Islet of Langerhans (tissue), 1 donor: ENCODE data around the gene MATN4.

Source experiments
- FAIRE-seq: peaks from one replicate; lab custom pipeline; 2011; peaks lifted over from hg19 to GRCh38; lab: Jason Lieb, UNC

Gene MATN4

DNA sequence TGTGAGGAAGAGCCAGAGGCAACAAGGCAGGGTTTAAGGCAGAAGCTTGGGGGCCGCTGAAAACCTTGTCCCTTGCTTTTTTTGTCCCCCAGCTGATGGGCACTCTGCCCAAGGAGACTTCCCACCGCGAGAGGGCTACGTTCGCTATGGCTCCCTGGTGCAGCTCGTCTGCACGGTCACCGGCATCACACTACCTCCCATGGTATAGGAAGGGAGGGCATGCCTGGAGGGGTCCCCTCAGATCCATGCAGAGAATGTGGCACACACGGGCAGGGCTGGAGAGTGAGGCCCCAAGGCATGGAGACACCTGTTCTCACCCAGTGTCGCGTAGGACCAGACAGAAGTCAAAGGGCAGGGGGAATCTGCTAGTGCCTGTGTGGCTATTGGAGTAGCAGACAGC lies 5.8 kb upstream of the MATN4 start:
- no peak for FAIRE-seq

DNA sequence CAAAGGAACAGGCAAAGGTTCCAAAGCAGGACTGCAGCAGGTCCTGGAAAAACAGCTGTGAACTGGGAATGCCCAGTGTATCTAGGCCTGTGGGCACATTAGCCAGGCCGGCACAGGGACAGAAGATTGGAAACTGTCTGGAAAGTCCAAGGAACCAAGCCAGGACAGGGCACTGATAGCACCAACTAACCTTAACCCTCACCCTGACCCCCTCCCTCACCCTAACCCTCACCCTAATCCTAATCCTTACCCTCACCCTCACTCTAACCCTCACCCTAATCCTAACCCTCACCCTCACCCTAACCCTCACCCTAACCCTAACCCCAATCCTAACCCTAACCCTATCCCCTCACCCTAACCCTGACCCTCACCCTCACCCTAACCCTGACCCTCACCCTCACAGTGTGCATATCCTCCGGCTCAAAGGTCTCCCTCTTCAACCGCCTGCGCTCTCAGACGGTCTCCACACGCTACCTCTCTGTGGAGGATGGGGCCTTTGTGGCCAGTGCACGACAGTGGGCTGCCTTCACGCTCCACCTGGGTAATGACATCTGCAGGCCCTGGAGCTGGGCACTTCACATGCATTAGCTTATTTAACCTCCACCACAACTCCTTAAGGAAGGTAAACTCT lies 5.1 kb upstream of the MATN4 start:
- FAIRE-seq, result no peak

DNA sequence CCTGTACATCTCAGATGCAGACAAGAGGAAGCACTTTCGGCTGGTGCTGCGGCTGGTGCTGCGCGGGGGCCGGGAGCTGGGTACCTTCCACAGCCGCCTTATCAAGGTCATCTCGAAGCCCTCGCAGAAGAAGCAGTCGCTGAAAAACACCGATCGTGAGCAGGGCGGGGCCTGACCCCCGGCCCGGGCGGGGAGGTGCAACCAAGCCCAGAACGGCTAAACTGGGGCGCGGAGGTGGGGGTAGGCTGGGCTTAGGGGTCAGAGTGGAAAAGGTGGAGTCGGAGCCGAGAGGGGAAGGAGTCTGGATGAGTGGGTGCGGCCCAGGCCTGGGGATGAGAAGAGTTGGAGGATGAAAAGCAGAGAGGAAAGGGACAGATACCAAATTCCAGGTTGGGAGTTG lies 4.1 kb upstream of the MATN4 start:
- FAIRE-seq, result no peak

DNA sequence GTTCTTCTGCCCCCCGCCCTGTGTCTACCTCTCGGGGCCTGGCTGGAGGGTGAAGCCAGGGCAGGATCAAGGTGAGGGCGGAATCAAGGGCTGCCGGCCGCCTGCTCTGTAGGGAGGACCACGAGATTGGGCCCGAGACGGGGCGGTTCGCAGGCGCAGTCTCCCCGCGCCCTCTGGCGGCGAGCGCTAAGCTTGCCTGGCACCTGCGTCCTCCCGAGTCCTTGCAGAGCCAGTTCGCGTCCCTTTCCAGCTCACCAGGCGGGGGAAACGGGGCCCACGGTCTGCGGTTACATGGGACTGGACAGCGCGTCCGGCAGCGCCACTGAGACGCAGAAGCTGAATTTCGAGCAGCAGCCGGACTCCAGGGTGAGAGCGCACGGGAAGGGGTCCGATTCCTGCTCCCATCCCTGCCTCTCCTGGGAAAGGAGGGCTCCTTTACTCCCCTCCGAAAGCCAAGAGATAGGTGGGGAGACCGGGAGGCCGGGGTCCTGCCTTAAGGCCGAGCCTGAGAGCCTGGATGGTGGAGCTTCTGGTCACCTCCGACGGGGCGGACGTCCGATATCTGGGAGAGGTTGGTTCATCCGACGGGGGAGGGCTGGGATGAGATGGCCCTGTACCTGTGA lies 3.6 kb upstream of the MATN4 start:
- no peak for FAIRE-seq

DNA sequence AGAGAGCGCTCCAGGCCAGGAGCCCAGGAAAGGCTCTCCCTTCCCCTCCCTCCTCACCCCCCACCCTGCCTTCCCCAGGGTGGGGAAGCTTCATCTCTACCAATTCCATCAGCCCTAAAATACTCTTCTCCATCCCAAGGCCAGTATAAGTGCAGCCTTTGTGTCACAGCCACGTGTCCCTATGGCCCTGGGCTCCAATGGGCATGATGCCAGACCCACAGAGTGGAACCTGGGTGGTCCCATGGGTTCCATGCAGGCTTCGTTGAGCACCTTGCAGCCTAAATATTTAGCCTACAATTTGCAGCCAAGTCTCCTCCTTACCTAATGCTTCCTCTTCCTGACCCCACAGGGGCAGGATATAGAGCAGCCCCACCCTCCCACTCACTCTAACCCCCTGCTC lies 976 bp upstream of the MATN4 start:
- no peak for FAIRE-seq

DNA sequence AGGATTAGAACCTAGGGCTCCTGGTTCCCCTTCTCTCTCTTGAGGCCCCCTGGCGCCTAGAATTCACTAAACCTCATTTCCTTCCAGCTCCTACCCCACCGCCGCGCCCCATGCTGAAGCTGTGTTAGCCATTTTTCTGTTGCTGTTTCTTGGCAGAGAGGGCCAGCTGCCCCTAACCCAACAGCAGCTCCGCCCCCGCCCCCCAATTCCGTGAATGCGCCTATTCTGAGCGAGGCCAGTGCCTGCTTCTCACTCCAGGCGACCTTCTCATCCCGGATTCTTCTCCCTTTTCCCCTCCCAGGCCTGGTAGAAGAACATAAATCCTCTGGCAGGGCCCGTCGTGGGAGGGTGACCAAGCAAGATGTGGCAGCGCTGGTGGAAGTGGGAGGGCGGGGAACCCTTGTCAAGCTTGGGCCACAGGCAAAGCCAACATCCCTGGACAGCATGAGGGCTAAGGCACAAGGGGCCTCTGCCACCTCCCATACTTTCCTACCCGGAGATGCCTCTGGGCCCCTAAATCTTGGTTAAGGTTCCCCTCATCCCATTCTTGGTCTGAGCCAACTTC lies 941 bp downstream of the MATN4 start:
- no peak for FAIRE-seq

DNA sequence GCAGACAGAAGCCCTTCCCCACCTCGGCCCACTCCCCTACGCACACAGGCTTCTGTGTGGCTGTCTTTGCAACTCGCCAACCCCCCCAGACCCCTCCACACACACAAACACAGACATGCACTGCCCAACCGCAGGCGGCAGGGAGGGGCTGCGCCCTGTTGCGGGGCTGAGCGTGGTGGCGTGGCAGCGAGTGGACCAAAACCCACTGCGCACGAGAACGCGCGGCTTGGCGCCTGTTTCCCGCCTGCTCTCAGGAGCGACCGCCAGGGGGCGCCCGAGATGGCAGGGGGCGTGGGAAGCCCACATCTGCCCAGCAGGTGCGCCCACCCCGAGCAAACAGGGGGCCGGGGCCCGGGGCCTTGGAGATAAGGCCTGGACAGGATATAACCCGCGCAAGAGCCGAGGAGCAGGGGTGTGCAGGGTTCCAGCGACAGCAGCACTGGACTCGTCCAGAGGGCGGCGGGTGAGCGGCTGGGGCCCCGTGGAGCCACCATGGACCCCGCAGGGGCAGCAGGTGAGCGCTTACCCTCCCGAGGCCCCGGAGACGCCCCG lies 1.6 kb downstream of the MATN4 start, which contains the start of gene RBPJL:
Gene RBPJL (plus strand): TSS at position 410 of the 552 bp plus-strand sequence. CDS start 83 bp downstream, at position 493.
- no peak for FAIRE-seq

DNA sequence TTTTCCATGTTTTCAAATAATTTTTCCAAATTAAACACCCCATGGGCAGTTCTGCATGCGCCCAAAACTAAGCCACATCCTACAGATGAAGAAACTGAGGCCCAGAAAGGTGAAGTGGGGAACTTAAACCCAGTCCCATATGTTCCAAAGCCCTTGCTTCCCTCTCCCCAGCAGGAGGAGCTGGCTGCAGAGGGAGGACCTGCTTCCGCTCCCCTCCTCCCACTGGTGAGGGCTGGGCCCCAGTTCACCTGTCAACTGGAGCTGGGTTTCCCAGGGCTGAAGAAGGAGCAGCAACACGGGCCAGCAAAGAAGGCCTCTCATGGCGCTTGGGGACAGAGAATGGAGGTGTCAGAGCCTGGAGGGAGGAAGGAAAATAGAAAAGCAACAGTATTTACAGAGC lies 2.8 kb downstream of the MATN4 start:
- no peak for FAIRE-seq

DNA sequence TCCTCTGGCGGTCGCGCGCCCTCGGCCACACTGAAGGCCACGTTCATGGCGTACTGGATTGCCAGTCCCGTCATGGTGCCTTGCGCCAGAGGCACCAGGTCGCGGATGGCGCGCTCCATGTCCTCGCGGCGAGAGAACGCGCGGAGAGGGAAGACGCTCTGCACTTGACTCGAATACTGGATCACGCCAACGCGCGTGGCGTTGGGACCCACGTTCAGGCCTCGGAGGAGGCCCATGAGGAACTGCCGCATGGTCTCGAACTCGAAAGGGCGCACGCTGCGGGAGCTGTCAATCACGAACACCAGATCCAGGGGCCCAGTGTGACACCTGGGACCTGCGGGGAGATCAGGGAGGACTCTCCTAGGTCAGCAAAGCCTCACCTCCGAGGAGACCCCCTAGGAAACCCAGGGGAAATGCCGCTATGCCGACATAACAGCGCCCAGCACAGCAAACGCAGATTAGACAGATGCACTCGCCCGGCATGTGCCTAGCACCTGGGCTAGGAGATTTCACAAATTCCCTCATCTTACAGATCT lies 3.6 kb downstream of the MATN4 start:
- no peak for FAIRE-seq

DNA sequence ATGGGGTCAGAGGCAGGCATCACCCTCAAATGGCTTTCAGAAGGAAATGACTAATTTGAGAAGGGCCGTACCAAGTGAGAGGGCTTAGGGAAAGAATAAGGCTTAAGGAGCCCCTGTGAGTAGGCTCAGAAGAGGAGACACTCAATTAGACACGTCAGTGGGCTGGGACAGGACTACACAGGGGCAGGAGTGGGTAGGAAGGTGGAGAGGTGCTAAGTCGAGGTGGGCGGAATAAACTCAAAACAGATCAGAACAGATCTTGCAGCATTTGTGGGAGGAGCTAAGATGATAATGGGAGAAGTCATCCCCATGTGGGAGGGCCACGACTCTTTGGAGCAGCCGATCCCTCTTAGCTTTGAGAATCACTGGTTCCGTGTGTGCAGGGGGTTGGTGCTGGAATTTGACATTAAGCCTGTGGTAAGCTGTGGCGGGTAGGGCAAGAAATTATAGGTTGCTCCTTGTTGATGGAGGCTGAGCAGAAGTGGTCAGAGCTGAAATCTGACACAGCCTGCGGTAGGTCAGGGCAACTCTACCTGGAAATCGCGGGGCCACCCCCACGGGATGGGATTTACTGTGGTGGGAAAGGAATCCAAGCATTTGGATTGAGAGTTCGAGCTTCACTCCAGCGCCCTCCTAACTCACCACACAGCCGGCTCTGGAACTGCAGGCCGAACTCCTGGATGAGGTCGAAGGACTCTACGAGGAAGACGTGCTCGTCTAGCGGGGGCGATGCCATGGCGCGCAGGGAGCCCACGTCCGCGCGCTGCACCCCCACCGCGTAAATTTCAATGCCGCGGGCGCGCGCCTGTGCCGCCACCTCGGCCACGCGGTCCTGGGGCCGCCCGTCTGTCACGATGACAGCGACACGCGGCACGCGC lies 4.3 kb downstream of the MATN4 start:
- no peak for FAIRE-seq

DNA sequence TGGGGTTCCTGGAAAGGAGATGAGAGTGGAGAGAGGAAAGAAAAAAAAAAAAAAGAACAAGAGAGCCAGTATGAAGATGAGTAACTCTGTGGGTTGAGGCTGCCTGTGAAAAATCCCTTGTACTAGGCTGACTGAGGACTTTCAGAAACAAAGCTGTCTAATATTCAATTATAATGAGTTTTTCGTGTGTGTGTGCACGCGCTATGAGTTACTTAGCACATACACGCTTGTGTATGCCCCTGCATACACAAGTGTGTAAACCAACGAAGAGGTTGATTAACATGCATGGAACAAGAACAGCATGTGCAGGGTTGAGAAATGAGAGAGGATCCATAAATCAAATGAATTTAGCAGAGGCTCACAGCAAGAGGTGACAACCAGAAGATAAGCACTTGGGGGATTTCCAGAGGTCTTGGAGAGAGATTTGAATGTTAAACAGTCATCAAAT lies 6.3 kb downstream of the MATN4 start:
- no peak for FAIRE-seq

DNA sequence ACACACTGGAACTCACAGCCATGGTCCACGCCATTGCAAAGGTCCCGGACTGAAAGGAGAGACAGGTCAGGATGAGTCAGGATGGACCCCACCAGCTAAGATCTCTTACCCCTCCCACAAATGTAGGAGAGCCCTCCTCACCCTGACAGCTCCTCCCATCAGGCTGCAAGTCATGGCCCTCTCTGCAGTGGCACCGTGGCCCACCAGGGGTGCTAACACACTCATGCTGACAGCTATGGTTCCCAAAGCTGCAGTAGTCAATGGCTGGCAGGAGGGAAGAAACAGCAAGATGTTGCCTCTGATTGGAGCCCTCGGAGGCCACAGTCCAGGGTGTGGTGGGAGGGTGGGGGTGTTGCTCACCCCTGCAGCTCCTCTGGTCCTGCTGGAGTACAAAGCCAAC lies 7.1 kb downstream of the MATN4 start:
- FAIRE-seq, result no peak

DNA sequence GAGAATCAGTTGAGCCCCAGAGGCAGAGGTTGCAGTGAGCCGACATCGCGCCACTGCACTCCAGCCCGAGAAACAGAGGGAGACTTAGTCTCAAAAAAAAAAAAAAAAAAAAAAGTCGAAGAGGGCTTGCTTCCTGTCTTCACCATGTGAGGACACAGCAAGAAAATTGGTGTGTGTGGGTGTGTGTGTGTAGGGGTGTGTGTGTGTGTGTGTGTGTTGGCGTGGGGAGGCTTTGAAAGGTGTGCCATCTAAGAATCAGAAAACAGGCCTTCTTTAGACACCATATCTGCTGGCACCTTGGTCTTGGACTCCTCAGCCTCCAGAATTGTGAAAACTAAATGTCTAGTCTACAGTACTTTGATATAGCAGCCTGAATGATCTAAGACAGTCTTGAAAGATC lies 8.3 kb downstream of the MATN4 start:
- no peak for FAIRE-seq

DNA sequence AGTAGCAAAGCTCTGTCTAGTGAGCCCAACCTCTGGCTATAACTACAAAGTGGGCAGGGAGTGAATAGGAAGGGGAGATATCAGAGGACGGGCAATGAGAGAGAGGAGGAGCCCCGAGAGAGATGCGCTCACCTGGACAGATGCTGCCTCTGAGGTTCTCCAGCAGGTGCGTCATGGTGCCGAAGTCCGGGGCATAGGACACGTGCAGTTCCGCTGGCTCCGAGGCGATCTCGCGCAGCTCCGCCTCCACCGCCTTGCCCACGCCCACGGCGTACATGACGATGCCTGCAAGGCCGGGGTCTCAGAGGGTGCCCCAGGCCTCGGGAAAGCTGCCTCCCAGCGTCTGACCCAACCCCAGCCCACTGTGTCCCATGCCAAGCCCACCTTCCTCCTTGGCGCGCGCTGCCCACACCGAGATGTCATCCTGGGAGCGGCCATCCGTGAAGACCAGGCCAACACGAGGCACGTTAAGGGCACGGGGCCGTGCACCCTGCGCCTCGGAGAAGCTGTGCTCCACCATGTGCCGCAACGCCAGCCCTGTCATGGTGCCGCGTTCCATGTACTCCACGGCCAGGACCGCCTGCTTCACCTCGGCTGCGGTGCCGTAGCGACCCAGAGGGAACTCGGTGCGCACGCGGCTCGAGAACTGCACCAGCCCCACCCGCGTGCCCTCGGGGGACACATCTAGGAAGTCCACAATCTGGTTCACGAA lies 10.2 kb downstream of the MATN4 start:
- FAIRE-seq, result no peak

DNA sequence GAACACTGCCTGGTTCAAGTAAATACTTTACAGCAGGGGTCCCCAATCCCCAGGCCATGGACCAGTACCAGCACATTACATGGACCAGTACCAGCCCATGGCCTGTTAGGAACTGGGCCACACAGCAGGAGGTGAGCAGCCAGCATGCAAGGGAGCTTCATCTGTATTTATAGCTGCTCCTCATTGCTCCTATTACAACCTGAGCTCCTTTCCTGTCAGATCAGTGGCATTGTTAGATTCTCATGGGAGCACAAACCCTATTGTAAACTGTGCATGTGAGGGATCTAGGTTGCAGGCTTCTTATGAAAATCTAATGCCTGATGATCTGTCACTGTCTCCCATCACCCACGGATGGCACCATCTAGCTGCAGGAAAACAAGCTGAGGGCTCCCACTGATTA lies 13.4 kb downstream of the MATN4 start:
- no peak for FAIRE-seq

DNA sequence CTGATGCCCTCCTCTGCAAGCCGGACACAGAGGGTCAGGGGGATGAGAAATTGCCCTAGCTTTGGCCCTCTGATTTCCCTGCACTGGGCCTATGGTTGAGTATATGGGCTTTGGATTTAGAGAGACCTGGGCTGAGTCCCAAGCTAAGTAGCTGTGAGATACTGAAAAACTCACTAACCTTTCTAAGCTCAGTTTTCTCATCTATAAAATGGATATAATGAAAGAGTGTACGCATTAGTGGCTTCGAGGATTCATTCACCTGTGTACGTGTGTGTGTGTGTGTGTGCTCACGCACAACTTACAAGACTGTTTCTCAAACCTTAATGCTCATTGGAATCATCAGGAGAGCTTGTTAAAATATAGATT lies 14.1 kb downstream of the MATN4 start:
- no peak for FAIRE-seq

DNA sequence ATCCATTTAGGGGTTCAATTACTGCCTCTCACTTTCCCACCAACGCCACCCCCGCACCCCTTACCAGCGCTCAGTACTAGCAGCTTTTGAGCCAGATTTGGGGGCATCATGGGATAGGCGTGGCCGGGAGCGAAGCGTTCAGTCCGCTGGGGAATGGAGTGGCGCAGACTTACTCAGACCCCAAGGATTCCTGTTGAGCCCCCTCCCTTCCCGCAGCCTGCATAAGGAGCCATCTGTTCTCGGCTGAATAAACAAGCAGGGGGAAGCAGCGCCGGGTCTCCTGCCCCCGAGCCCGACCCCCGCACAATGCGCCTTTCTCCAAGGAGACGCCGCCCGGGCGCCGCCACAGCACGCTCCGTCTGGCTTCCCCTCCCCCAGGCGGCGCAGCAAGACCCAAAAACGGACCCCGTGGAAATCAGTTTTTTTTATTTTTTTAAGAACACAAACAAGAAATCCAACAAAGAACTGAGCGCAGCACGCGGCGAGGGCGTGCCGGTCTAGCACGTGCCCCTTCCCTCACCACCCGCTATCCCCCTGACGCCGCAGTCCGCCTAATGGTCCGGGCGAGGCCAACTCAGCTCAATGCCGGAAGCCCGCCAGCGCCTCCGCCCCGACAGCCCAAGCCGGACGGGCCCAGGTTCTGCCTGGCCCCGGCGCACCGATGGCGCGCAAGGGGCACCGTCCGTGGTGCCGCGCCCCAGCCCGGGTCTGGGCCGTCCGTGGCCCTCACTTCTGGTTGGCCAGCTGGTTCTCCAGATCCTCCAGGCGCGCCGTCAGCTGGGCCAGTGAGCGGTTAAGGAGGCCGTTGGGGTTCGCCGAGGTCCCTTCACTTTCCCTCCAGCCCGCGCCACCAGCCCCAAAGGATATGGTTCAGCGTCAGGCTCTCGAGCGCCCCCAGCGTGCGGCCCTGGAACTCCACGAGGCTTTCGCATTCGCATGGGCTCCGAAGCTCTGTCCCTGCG lies 14.8 kb downstream of the MATN4 start:
- FAIRE-seq, result no peak

DNA sequence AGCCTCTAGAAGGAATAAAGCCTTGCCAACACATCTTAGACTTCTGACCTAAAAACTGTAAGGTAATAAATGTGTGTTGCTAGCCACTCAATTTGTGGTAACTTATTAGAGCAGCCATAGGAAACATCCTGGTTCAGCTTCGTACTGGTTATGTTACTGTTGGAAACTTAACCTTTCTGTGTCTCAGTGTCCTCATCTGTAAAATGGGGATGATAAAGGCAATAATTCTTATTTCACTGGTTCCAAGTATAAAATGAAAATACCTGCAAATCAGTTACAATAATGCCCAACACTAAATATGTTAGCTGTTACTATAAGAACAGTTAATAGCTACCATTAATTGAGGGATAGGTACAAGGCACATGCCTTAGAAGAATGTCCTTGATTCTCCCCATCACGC lies 15.8 kb downstream of the MATN4 start:
- FAIRE-seq, result no peak

DNA sequence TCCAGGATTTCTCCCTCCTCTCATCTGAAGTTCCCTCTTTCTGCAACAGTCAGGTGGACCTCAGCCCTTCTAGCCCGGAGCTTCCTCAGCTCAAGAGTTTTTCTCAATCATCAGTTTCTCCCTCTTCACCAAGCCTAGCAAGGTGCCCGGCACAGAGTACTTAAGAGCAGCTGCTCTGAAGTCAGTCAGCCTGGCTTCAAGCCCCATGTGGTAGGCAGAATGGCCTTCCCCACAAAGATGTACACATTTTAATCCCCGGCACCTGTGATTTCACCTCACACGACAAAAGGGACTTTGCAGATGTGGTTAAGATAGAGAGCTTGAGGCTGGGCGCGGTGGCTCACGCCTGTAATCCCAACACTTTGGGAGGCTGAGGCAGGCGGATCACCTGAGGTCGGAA lies 16.6 kb downstream of the MATN4 start:
- FAIRE-seq, result no peak

DNA sequence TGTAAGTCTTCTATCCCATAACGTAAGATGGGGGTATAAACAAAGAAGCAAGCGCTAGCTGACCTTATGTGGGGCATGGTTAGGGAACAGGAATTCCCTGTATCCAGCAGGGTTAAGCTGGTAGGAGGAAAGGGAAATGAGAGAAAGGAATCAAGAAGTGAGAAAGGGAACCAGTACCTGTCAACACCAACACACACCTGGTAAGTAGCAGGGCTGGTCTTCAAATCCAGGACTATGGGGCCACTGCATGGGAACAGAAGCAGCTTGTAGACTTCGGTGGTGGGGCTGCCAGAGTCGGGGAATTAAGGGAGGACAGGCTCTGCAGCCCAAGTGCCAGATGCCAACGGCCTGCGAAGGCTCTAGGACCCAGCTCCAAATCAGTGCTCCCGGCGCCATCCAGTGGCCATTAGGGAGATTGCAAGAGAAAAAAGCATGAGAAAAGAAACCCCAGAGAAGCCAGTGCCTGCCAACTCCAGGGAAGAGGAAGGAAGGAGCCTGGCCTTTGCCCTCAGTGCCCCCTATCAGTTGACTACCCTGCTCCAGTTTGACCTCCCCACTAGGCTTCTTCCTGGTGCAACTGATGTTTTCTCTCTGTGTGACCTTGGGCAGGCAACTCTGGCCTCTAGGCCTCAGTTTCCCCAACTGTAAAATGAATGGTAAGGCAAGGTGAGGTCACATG lies 17.3 kb downstream of the MATN4 start:
- no peak for FAIRE-seq
